HG02763 (cell line): Measurements from ENCODE around the gene THRB.

Source experiments
- ATAC-seq: cut with Tn5 transposase; IDR thresholded peaks from one replicate; pipeline ENCODE4 v1.9.1; 2021; ENCODE audit warnings: mild to moderate bottlenecking, moderate library complexity; ENCODE audit not compliant: unreplicated experiment

THRB gene

DNA sequence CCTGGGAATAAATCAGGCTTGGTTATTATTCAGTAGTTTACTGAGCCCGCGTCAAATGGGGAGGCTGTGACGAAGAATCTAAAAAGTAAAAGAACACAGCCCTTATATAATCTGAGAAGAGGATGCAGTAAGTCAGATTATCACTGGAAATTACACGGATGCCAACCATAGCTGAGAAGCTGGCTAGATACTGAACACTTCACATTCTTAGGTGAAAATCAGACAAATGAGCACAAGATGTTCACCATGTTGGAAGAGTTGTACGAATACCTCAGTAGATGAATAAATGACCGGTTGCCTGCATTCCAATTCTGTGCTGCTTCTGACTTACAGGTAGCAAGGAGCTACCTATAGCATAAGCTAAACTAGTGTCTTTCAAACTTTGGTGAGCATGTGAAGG is 254.3 kb downstream of the THRB start:
- no peak for ATAC-seq

- ATAC-seq = peak; percentile 83
Measured at GRCh38 chr3:24237971-24238706, 256.5 kb downstream of the THRB start.

- no peak for ATAC-seq
Measured at GRCh38 chr3:24235121-24235520, 259.5 kb downstream of the THRB start.

DNA sequence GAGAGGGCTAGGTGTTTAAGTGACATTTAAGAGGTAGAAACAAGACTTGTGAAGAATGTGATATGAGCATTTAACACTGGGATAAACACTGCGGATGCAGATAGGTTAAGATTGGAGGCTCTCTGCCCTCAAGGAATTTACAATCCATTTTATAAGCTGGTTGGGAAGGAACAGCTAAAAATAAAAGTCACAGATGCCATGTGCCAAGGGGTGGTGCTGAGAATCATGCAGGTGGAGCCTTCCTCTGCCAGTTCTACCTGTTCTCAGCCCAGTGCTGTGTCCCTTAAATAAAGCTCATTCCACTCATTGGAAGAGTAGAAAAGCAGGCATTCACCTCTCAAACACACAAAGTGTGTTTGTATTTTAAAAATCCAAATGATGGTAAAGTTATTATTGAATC is 261.9 kb downstream of the THRB start:
- no peak for ATAC-seq

GRCh38 chr3:24229468-24230221 is 265.0 kb downstream of the THRB start:
- no peak for ATAC-seq

DNA sequence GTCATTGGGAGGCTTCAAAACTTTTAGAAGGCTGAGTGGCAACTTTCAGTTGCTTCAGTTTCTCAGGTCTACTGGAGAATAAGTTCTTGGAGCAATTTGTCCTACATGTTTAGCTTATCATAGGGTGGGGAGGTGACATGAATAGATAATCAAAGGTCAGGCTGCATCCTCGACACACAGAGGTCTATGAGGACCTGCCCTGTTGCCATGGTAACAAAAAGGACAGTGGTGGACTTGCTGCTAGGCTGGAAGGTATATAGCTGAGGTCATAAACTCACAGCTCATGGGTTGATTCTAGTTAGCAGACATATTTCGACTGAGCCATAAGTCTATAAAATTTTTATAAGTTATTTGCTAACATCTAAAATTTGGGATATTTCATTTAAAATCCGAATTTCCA is 267.0 kb downstream of the THRB start:
- no peak for ATAC-seq

- ATAC-seq = no peak
Measured at GRCh38 chr3:24226397-24226796, 268.3 kb downstream of the THRB start.

GRCh38 chr3:24225385-24225950 is 269.2 kb downstream of the THRB start:
- ATAC-seq = no peak

- no peak for ATAC-seq
Measured at GRCh38 chr3:24224666-24225384, 269.8 kb downstream of the THRB start.

- ATAC-seq = no peak
Measured at GRCh38 chr3:24222165-24222805, 272.4 kb downstream of the THRB start.

DNA sequence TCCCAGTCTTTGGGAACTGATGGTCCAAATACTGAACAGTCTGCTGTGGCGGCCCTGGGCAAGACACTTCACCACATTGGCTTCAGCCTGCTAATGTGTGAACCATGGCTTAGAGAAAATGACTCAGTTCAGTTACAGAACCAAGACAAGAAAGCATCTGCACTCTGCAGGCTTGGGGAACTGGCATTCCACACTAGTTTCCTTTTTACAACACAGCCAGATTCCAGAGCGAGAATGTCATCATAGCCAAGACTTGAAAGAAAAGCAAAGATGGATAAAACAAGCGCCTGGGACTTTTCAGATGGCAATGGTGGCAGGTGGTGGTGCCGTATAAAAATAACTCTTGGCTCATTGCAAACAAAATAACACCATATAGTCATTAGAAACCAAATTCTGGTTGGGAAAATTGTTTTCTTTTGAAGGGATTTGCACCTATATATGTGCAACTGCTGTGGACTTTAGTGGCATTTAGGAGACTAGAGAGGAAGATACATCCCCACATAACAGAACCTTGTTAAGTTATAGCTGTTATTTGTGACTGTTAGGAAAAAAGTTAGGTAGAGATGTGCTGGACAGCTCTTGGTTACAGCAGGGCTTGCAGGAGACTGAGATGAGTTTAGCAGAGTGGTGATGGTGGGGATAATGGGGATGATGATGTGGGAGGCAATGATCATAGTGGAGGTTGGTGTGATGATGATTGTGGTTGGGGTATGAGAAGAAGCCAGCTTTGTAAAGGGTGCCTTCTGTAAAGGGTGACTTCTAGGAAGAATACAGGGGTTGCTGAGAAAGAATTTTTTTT is 273.6 kb downstream of the THRB start:
- ATAC-seq = no peak

DNA sequence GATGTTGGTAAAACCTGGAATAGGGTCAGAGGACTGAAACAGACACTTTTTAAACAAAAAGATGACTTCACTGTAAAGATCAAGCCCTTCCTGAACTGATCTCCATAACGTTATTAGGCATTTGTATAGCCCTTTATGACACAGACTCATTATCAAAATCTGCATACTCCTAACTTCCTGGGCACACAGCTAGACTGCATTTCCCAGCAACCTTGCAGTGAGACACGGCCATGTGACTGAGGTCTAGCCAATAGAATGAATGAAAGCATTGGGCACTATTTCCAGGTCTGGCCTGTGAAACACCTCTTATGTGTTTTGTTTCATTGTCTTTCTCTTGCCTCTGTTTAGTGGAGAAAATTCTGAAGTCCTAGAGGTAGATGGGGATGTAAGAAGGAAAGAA is 279.1 kb downstream of the THRB start:
- ATAC-seq = no peak

- ATAC-seq = no peak
Measured at GRCh38 chr3:24211381-24211780, 283.3 kb downstream of the THRB start.

GRCh38 chr3:24202071-24202470 is 292.6 kb downstream of the THRB start:
- no peak for ATAC-seq

DNA sequence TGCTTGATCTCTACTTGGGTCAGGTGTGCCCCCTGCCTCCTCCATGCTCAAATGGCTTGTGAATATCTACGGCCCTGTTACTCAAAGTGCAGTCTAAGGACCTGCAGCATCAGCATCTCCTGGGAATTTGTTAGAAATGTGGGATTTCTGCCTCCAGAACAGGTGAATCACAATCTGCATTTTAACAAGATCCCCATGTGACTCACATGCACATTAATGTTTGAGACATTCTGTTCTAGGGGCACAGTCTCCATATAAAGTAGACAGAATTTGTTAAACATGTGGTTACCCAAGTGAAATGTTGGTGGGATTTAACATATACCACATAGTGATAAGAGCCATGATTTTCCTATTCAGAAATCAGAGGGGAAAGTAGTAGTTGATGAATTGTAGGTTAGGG is 293.3 kb downstream of the THRB start:
- no peak for ATAC-seq

DNA sequence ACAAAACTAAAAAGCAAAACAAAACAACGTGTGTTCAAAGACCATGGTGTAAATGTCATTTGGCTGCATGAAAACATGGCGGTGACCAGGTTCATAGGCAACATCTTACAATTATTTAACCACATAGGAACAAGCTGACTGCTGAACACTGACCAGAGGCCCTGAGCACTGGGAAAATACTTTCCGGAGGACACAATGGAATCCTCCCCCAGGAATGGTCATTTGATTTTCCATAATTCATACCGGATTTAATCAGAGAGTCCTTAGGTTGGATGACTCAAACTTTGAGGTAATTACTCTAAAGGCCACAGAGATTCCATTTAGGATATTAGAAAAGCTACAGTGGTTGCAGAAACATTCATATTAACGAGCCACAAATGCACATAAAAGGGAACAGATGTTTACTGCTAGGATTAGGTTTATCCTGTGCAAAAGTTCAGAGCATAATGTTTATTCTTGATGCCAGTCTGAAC is 294.8 kb downstream of the THRB start:
- ATAC-seq = no peak

GRCh38 chr3:24199300-24199699 is 295.4 kb downstream of the THRB start:
- no peak for ATAC-seq

- no peak for ATAC-seq
Measured at GRCh38 chr3:24198728-24199127, 295.9 kb downstream of the THRB start.

- no peak for ATAC-seq
Measured at GRCh38 chr3:24197809-24198208, 296.8 kb downstream of the THRB start.

DNA sequence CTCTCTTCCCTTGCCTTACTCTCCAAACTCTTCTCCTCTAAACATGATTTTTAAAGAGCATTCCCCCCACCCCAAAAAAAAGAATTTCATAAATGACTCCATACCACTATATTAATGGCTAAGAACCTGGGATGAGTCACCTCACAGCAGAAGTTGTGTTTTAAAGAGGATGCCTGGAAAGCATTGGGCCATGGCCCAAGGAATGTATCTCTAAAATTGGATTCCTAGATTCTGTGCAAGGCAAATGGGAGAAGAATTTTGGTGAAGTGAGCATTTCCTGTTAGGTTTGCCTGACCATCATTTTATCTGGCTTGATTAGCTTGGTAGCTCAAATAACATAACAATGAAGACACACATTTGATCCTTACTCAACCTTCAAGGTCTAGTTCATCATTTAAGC is 298.1 kb downstream of the THRB start:
- no peak for ATAC-seq
